Neuronal stem cell (in vitro differentiated cells): Measurements from ENCODE around the gene RYR2.
A peak's percentile ranks its signal among the peaks of the same experiment; 100 is the strongest.

Experiments
- DNase-seq: peaks from one replicate; pipeline ENCODE4 v3.0.0-alpha.2; 2013; ENCODE audit warnings: low spot score
- H2AFZ ChIP-seq: one replicate; pipeline ENCODE4 v1.6.1; 2013; ENCODE audit warnings: mild to moderate bottlenecking, low read length, inconsistent platforms
- H2AK5ac ChIP-seq: 2 replicates; pipeline ENCODE4 v1.6.1; 2013; ENCODE audit warnings: low read depth, mild to moderate bottlenecking, inconsistent platforms, low read length, moderate library complexity, mixed read lengths
- H2BK120ac ChIP-seq: 2 replicates; pipeline ENCODE4 v1.6.1; 2013; ENCODE audit warnings: low read depth, mild to moderate bottlenecking, inconsistent platforms, low read length, moderate library complexity, mixed read lengths
- H2BK12ac ChIP-seq: one replicate; pipeline ENCODE4 v1.6.1; 2013; ENCODE audit warnings: low read length, inconsistent platforms
- H2BK15ac ChIP-seq: 2 replicates; pipeline ENCODE4 v1.6.1; 2013; ENCODE audit warnings: mild to moderate bottlenecking, low read length, inconsistent platforms, mixed read lengths
- H2BK5ac ChIP-seq: one replicate; pipeline ENCODE4 v1.6.1; 2013; ENCODE audit warnings: inconsistent platforms, mild to moderate bottlenecking, low read length, moderate library complexity
- H3K14ac ChIP-seq: one replicate; pipeline ENCODE4 v1.6.1; 2013; ENCODE audit warnings: low read length, inconsistent platforms
- H3K18ac ChIP-seq: 2 replicates; pipeline ENCODE4 v1.6.1; 2013; ENCODE audit warnings: low read length, inconsistent platforms
- H3K23ac ChIP-seq: 2 replicates; pipeline ENCODE4 v1.6.1; 2013; ENCODE audit warnings: low read depth, mild to moderate bottlenecking, mixed read lengths, low read length, inconsistent platforms; ENCODE audit not compliant: poor library complexity
- H3K27ac ChIP-seq: replicated peaks from 3 replicates; pipeline ENCODE4 v1.5.1; 2013; ENCODE audit warnings: low read length, inconsistent platforms
- H3K27me3 ChIP-seq, 3 experiments: 2 replicates each; pipeline ENCODE4 v1.6.1; 2013; ENCODE audit warnings: low read length in 3 of 3, mild to moderate bottlenecking in 2 of 3, inconsistent platforms in 1 of 3, low read depth in 1 of 3, mixed read lengths in 1 of 3, moderate library complexity in 1 of 3; ENCODE audit not compliant: control insufficient read depth in 3 of 3, insufficient read depth in 3 of 3
- H3K36me3 ChIP-seq, 2 donors: replicated peaks in 1 of 2; 2 replicates each; pipeline ENCODE4 v1.6.1; 2013; ENCODE audit warnings: low read length in 2 of 2; ENCODE audit not compliant: control insufficient read depth in 2 of 2, insufficient read depth in 2 of 2
- H3K4ac ChIP-seq: 2 replicates; pipeline ENCODE4 v1.6.1; 2013; ENCODE audit warnings: inconsistent platforms, mild to moderate bottlenecking, low read length, moderate library complexity
- H3K4me1 ChIP-seq, 2 donors: 1 replicate in 1 of 2; 2 replicates in 1 of 2; pipeline ENCODE4 v1.6.1; 2013; ENCODE audit warnings: low read length in 2 of 2, low read depth in 1 of 2; ENCODE audit not compliant: control insufficient read depth in 2 of 2, insufficient read depth in 1 of 2
- H3K4me2 ChIP-seq: one replicate; pipeline ENCODE4 v1.6.1; 2013; ENCODE audit warnings: mild to moderate bottlenecking, low read length, inconsistent platforms; ENCODE audit not compliant: insufficient read depth, poor library complexity, severe bottlenecking
- H3K4me3 ChIP-seq, 2 donors: 2 replicates each; pipeline ENCODE4 v1.5.1; 2013; ENCODE audit warnings: low read length in 2 of 2, mild to moderate bottlenecking in 2 of 2, inconsistent platforms in 1 of 2, moderate library complexity in 1 of 2
- H3K79me1 ChIP-seq: one replicate; pipeline ENCODE4 v1.6.1; 2013; ENCODE audit warnings: low read depth, mild to moderate bottlenecking, inconsistent platforms, low read length, moderate library complexity
- H3K9ac ChIP-seq: one replicate; pipeline ENCODE4 v1.6.1; 2013; ENCODE audit warnings: mild to moderate bottlenecking, low read depth, low read length, inconsistent platforms; ENCODE audit not compliant: poor library complexity
- H3K9me3 ChIP-seq, 2 donors: replicated peaks in 1 of 2; 2 replicates each; pipeline versions ENCODE3 to v1.6.1; 2013; ENCODE audit warnings: low read length in 2 of 2, mild to moderate bottlenecking in 2 of 2, inconsistent platforms in 1 of 2, low read depth in 1 of 2, mixed read lengths in 1 of 2, moderate library complexity in 1 of 2; ENCODE audit not compliant: control insufficient read depth in 2 of 2, insufficient read depth in 1 of 2
- H4K8ac ChIP-seq: one replicate; pipeline ENCODE4 v1.6.1; 2013; ENCODE audit warnings: low read depth, mild to moderate bottlenecking, inconsistent platforms, low read length, moderate library complexity
- H4K91ac ChIP-seq: one replicate; pipeline ENCODE4 v1.6.1; 2013; ENCODE audit warnings: low read length, low read depth, mild to moderate bottlenecking, inconsistent platforms; ENCODE audit not compliant: poor library complexity
- WGBS, 2 donors: extraction: QIAGEN DNeasy Blood & Tissue Kit; methylation state at CpG; one replicate each; pipeline ENCODE4 v1.1.7; 2013; ENCODE audit warnings: missing lambda C conversion rate in 2 of 2, mixed read lengths in 1 of 2; ENCODE audit not compliant: insufficient read length in 2 of 2, insufficient replicate concordance in 1 of 2; ENCODE audit errors: extremely low coverage in 2 of 2; 5-methylcytosine and 5-hydroxymethylcytosine counted together

Gene RYR2

DNA sequence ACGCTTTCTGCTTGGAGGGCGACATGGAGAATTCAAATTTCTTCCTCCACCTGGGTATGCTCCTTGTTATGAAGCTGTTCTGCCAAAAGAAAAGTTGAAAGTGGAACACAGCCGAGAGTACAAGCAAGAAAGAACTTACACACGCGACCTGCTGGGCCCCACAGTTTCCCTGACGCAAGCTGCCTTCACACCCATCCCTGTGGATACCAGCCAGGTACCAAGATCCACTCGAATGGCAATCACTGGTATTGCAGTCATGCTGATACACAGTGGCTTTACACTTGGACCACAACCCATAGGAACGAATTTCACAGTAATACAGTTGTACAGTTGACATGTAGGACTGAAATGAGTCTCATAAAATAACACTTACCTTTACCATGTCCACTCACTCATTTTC lies 461.3 kb downstream of the RYR2 start:
- no peaks in the 10 kb centered on the region for H3K36me3 ChIP-seq
- no peaks in the 10 kb centered on the region for H3K27me3 ChIP-seq

DNA sequence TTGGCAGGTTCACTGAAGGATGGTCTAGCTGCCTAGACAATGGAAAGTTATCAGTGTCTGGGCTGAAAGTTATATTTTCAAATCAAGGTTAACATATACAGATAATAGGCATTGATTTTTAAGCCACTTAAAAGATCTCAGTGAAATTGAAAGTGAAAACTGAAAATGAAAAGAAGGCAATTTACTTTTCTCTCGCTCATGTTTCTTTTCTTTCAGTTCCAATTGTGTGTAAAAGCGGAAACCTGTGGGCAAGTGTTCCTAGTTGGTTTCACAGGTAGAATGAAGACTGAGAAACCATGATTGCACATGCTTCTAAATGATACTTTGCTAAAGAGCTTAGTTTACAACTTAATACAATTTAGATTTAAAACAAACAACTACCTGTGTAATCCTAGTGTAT lies 465.0 kb downstream of the RYR2 start:
- DNase-seq, result no peak
- no peak overlapping the region for H2BK12ac ChIP-seq
- H3K23ac ChIP-seq, result no peak overlapping the region
- H3K14ac ChIP-seq, result no peak overlapping the region
- H3K4me2 ChIP-seq, result no peak overlapping the region
- H3K4me3 ChIP-seq, result no peak overlapping the region
- H3K4ac ChIP-seq, result no peak overlapping the region
- no peak overlapping the region for H3K18ac ChIP-seq
- H3K4me1 ChIP-seq, result no peaks in the 10 kb centered on the region
- H2AFZ ChIP-seq, result no peak overlapping the region
- H4K91ac ChIP-seq, result no peak overlapping the region
- H3K27me3 ChIP-seq, result no peaks in the 10 kb centered on the region
- H3K9me3 ChIP-seq, result no peaks in the 10 kb centered on the region
- peaks cover 0 to 1% of the 10 kb centered on the region in 2 donors for H3K36me3 ChIP-seq
- no peak overlapping the region for H3K9ac ChIP-seq
- no peaks in the 10 kb centered on the region for H3K79me1 ChIP-seq
- no CpG with 5 or more reads among the region's 2 CpGs for WGBS, 2 donors
- no peak overlapping the region for H4K8ac ChIP-seq
- no peak overlapping the region for H2BK15ac ChIP-seq
- no peak overlapping the region for H2BK5ac ChIP-seq
- no peak overlapping the region for H2BK120ac ChIP-seq
- H2AK5ac ChIP-seq, result no peak overlapping the region
- no peak overlapping the region for H3K27ac ChIP-seq

More for the DNA sequence above, 461.3 kb downstream of the RYR2 start:
- Histone ChIP-seq H3K79me1 (no peaks in the 10 kb centered on the region), H3K18ac (peak overlapping the region; percentile 80), H2AK5ac (no peak overlapping the region), H3K9ac (no peak overlapping the region), H4K91ac (no peak overlapping the region), H2AFZ (no peak overlapping the region), H3K4ac (no peak overlapping the region), H4K8ac (no peak overlapping the region), H3K23ac (no peak overlapping the region), H3K14ac (no peak overlapping the region), H2BK120ac (no peak overlapping the region), H2BK15ac (no peak overlapping the region), H2BK5ac (no peak overlapping the region), H3K9me3 (no peaks in the 10 kb centered on the region), H2BK12ac (no peak overlapping the region), H3K4me2 (no peak overlapping the region), H3K27ac (no peak overlapping the region), H3K4me3 (no peak overlapping the region), H3K4me1 (no peaks in the 10 kb centered on the region)
- no peak for DNase-seq
- no CpG with 5 or more reads among the region's 8 CpGs for WGBS, 2 donors

DNA sequence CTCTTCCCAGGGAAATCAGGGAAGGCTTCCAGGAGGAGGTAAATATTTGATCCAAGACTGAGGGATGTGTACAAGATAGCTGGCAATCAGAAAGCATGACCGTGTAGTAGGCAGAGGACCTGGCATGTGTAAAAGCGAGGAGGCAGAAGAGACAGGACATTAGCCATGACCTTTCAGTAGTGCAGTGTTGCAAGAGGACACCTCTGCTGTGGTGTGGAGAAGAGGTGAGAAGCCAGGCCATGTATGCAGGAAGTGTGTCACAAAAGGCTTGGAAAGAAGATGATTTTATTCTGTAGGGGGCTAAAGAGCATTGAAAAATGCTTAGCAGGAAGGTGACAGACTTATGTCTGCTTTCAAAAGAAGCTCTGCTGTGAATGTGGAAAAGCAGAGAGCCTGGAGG lies 467.8 kb downstream of the RYR2 start:
- Histone ChIP-seq H2AFZ (no peak overlapping the region), H2BK12ac (no peak overlapping the region), H2BK120ac (no peak overlapping the region), H3K9me3 (no peaks in the 10 kb centered on the region), H3K4me2 (no peak overlapping the region), H3K4me3 (no peak overlapping the region), H3K4ac (no peak overlapping the region), H2BK5ac (no peak overlapping the region), H3K23ac (no peak overlapping the region), H3K27ac (no peak overlapping the region), H3K14ac (no peak overlapping the region), H2AK5ac (no peak overlapping the region), H2BK15ac (no peak overlapping the region), H3K4me1 (no peaks in the 10 kb centered on the region), H4K8ac (no peak overlapping the region), H3K27me3 (no peaks in the 10 kb centered on the region), H3K9ac (no peak overlapping the region), H3K79me1 (no peaks in the 10 kb centered on the region), H4K91ac (no peak overlapping the region), H3K18ac (no peak overlapping the region), H3K36me3 (peaks cover 0 to 1% of the 10 kb centered on the region in 2 donors)
- WGBS, 2 donors, result no CpG with 5 or more reads among the region's 2 CpGs
- DNase-seq, result no peak

DNA sequence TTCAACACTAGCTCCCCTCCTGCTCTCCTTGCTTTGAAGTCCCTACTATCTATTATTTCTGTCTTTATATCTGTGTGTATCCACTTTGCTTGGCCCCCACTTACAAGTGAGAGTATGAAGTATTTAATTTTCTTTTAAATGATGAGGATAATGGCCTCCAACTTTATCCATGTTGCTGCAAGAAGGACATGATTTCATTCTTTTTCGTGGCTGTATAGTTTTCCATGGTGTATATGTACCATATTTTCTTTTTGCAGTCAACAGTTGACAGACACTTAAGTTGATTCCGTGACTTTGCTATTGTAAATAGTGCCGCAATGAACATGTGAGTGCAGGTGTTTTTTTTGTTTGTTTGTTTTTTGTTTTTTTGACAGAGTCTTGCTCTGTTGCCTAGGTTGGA lies 483.1 kb downstream of the RYR2 start:
- Histone ChIP-seq H3K27ac (no peak overlapping the region), H3K27me3 (no peaks in the 10 kb centered on the region), H2BK120ac (no peak overlapping the region), H2BK15ac (no peak overlapping the region), H2AFZ (no peak overlapping the region), H3K14ac (no peak overlapping the region), H4K91ac (no peak overlapping the region), H4K8ac (no peak overlapping the region), H3K79me1 (no peaks in the 10 kb centered on the region), H3K4ac (no peak overlapping the region), H3K18ac (no peak overlapping the region), H3K36me3 (no peaks in the 10 kb centered on the region), H3K9ac (no peak overlapping the region), H3K9me3 (no peaks in the 10 kb centered on the region), H3K23ac (no peak overlapping the region), H3K4me2 (no peak overlapping the region), H3K4me1 (no peaks in the 10 kb centered on the region), H2AK5ac (no peak overlapping the region), H2BK5ac (no peak overlapping the region), H3K4me3 (no peak overlapping the region), H2BK12ac (no peak overlapping the region)
- DNase-seq, result no peak
- no CpG with 5 or more reads among the region's 3 CpGs for WGBS, 2 donors
